GM23338 (cell line): ENCODE data around the gene DEPDC5. TPM values are rescaled to one million over a fixed set of nuclear protein-coding genes. Genes with fewer than 3 reads are reported as not detected.

ENCODE experiments used
- ATAC-seq: fragments of 200-7000 bp; cut with Tn5 transposase; 3 replicates; pipeline ENCODE4 v1.9.1; 2020
- DNase-seq: peaks from one replicate; pipeline ENCODE4 v3.0.0-alpha.2; 2015; ENCODE audit warnings: low spot score
- H2AFZ ChIP-seq: fragments of 200-600 bp; sonication (generic); 2 replicates; pipeline ENCODE4 v1.8.0; 2016; ENCODE audit warnings: antibody characterized with exemption, mild to moderate bottlenecking, moderate library complexity
- H3F3A ChIP-seq: fragments of 200-600 bp; sonication (generic); replicated peaks from 2 replicates; pipeline ENCODE4 v1.8.0; 2017; ENCODE audit warnings: antibody characterized with exemption, mixed run types, low read depth
- H3K27ac ChIP-seq: fragments of 200-600 bp; sonication (generic); 2 replicates; pipeline ENCODE4 v1.6.1; 2016; ENCODE audit warnings: low read depth
- H3K27me3 ChIP-seq: fragments of 200-600 bp; sonication (generic); 2 replicates; pipeline ENCODE4 v1.8.0; 2016; ENCODE audit warnings: mild to moderate bottlenecking, mixed run types, moderate library complexity; ENCODE audit not compliant: insufficient read depth
- H3K36me3 ChIP-seq: fragments of 200-600 bp; sonication (generic); 2 replicates; pipeline ENCODE4 v1.8.0; 2016; ENCODE audit warnings: mild to moderate bottlenecking; ENCODE audit not compliant: insufficient read depth
- H3K4me1 ChIP-seq: fragments of 200-600 bp; sonication (generic); 2 replicates; pipeline ENCODE4 v1.8.0; 2016; ENCODE audit warnings: mild to moderate bottlenecking, moderate library complexity; ENCODE audit not compliant: insufficient read depth
- H3K4me2 ChIP-seq: fragments of 200-600 bp; sonication (generic); 2 replicates; pipeline ENCODE4 v1.7.1; 2017; ENCODE audit warnings: mixed run types
- H3K4me3 ChIP-seq: fragments of 200-600 bp; sonication (generic); 2 replicates; pipeline ENCODE4 v1.6.1; 2016; ENCODE audit warnings: mixed run types
- H3K79me2 ChIP-seq: fragments of 200-600 bp; sonication (generic); replicated peaks from 2 replicates; pipeline ENCODE4 v1.8.0; 2017; ENCODE audit warnings: mild to moderate bottlenecking; ENCODE audit not compliant: insufficient read depth
- H3K9me2 ChIP-seq: fragments of 200-600 bp; sonication (generic); 2 replicates; pipeline ENCODE4 v1.8.0; 2017; ENCODE audit not compliant: insufficient read depth
- H4K20me1 ChIP-seq: fragments of 200-600 bp; sonication (generic); replicated peaks from 2 replicates; pipeline ENCODE4 v1.8.0; 2017; ENCODE audit warnings: mild to moderate bottlenecking; ENCODE audit not compliant: insufficient read depth
- H3K27ac Mint-ChIP-seq: 2 replicates; pipeline ENCODE4 v1.8.0; 2020; ENCODE audit warnings: inconsistent platforms, mild to moderate bottlenecking, moderate library complexity, mixed read lengths
- H3K27me3 Mint-ChIP-seq: 3 replicates; pipeline ENCODE4 v1.8.0; 2022; ENCODE audit warnings: low read depth, mild to moderate bottlenecking, moderate library complexity, mixed read lengths, inconsistent platforms; ENCODE audit not compliant: insufficient read depth, poor library complexity
- H3K36me3 Mint-ChIP-seq: 3 replicates; pipeline ENCODE4 v1.8.0; 2021; ENCODE audit warnings: low read depth, mild to moderate bottlenecking, inconsistent platforms, moderate library complexity, mixed read lengths
- H3K4me1 Mint-ChIP-seq: 3 replicates; pipeline ENCODE4 v1.8.0; 2020; ENCODE audit warnings: mild to moderate bottlenecking, inconsistent platforms, mixed read lengths
- H3K4me3 Mint-ChIP-seq: 3 replicates; pipeline ENCODE4 v1.8.0; 2021; ENCODE audit warnings: moderate library complexity, mild to moderate bottlenecking, inconsistent platforms, mixed read lengths
- H3K9me3 Mint-ChIP-seq: 3 replicates; pipeline ENCODE4 v1.8.0; 2020; ENCODE audit warnings: moderate library complexity, mild to moderate bottlenecking, inconsistent platforms, mixed read lengths
- CREB1 ChIP-seq: fragments of 250-450 bp; sonication (Bioruptor Pico); IDR thresholded peaks from 2 replicates; pipeline ENCODE4 v1.5.0; 2020; ENCODE audit warnings: low read depth, mild to moderate bottlenecking, moderate library complexity
- EZH2 ChIP-seq: fragments of 200-600 bp; sonication (generic); IDR thresholded peaks from one replicate; pipeline ENCODE4 v1.8.0; 2017; ENCODE audit warnings: antibody characterized with exemption, mild to moderate bottlenecking, low read depth; ENCODE audit not compliant: unreplicated experiment
- EZH2phosphoT487 ChIP-seq: fragments of 200-600 bp; sonication (generic); IDR thresholded peaks from one replicate; pipeline ENCODE4 v1.8.1; 2018; ENCODE audit warnings: antibody characterized with exemption; ENCODE audit not compliant: unreplicated experiment
- JUNB ChIP-seq: IDR thresholded peaks from one replicate; pipeline ENCODE4 v1.6.1; 2016; ENCODE audit warnings: antibody characterized with exemption; ENCODE audit not compliant: unreplicated experiment
- NANOG ChIP-seq: IDR thresholded peaks from 2 replicates; pipeline ENCODE4 v1.6.1; 2016; ENCODE audit warnings: antibody characterized with exemption, borderline replicate concordance
- POLR2AphosphoS5 ChIP-seq: IDR thresholded peaks from 2 replicates; pipeline ENCODE4 v1.6.1; 2016; ENCODE audit warnings: antibody characterized with exemption, low read depth
- STAT1 ChIP-seq: IDR thresholded peaks from one replicate; pipeline ENCODE4 v1.6.1; 2016; ENCODE audit warnings: antibody characterized with exemption; ENCODE audit not compliant: unreplicated experiment
- ZNF114 ChIP-seq: fragments of 250-450 bp; sonication (Bioruptor Pico); IDR thresholded peaks from 2 replicates; pipeline ENCODE4 v1.5.0; 2020; ENCODE audit warnings: mild to moderate bottlenecking, moderate library complexity
- ZNF331 ChIP-seq: fragments of 250-450 bp; sonication (Bioruptor Pico); IDR thresholded peaks from 2 replicates; pipeline ENCODE4 v1.5.0; 2020; ENCODE audit warnings: low read depth, mild to moderate bottlenecking, moderate library complexity
- ZNF462 ChIP-seq: fragments of 250-450 bp; sonication (Bioruptor Pico); IDR thresholded peaks from 2 replicates; pipeline ENCODE4 v1.5.0; 2020; ENCODE audit warnings: mild to moderate bottlenecking, moderate library complexity
- polyA plus RNA-seq: library from polyadenylated mRNA; unstranded; fragments of >200 nt; fragmentation: Nextera tagmentation; extraction: Ambion mirVana; gene quantifications from 2 replicates; pipeline ENCODE4 v1.2.1, GENCODE V29; 2016
- total RNA-seq: library from RNA; depleted of rRNA; stranded (reverse); fragments of >200 nt; shearing (Covaris generic); gene quantifications from 2 replicates; pipeline ENCODE4 v1.2.3, GENCODE V29; 2014
- TF ChIP-seq, protein P1 (sequence below), 2 experiments: fragments of 200-600 bp in 1 of 2; sonication (generic) in 1 of 2; conservative IDR thresholded peaks; 2 replicates each; pipeline versions ENCODE4 v1.5.1 to v1.6.1; 2016 to 2017; ENCODE audit warnings: antibody characterized with exemption in 2 of 2, low read depth in 2 of 2, mild to moderate bottlenecking in 2 of 2, moderate library complexity in 1 of 2
- TF ChIP-seq, protein P2 (sequence below): IDR thresholded peaks from 2 replicates; pipeline ENCODE4 v1.6.1; 2016; ENCODE audit warnings: antibody characterized with exemption
- TF ChIP-seq, protein P3 (sequence below): IDR thresholded peaks from one replicate; pipeline ENCODE4 v1.6.1; 2018; ENCODE audit warnings: antibody characterized with exemption; ENCODE audit not compliant: unreplicated experiment

The DEPDC5 gene
- total and polyA plus RNA-seq, 2 experiments from 2014 or later, result 18.7 to 19.7 TPM

GRCh38 chr22:31869739-31870138 lies 115.9 kb downstream of the DEPDC5 start:
- peaks cover 30% of the 10 kb centered on the region for H3K4me1 Mint-ChIP-seq
- H3K27ac Mint-ChIP-seq, result peak overlapping the region; percentile 21; the same call in 1 of the 2 replicates
- H3K9me3 Mint-ChIP-seq, result no peaks in the 10 kb centered on the region

More at GRCh38 chr22:31869739-31870138, 115.9 kb downstream of the DEPDC5 start:
- ATAC-seq (no peak), DNase-seq (no peak)
- Histone ChIP-seq H3F3A (peaks cover 16% of the 10 kb centered on the region), H3K4me3 (no peak overlapping the region), H3K79me2 (no peaks in the 10 kb centered on the region), H3K27me3 (no peaks in the 10 kb centered on the region), H3K4me1 (peaks cover 33% of the 10 kb centered on the region), H3K36me3 (no peaks in the 10 kb centered on the region), H3K27ac (peak overlapping the region; percentile 19; the same call in 1 of the 2 replicates), H3K4me2 (no peak overlapping the region), H2AFZ (no peak overlapping the region), H3K9me2 (no peaks in the 10 kb centered on the region), H4K20me1 (no peaks in the 10 kb centered on the region)
- Mint-ChIP-seq H3K27me3 (peaks cover 5% of the 10 kb centered on the region), H3K4me3 (no peak overlapping the region), H3K36me3 (peaks cover 12% of the 10 kb centered on the region; the same call in 1 of the 3 replicates)
- TF ChIP-seq EZH2phosphoT487 (no peak), NANOG (no peak), ZNF331 (CRISPR knock-in tag) (no peak), EZH2 (no peak), JUNB (no peak), POLR2AphosphoS5 (no peak), STAT1 (no peak), ZNF462 (no peak), ZNF114 (CRISPR knock-in tag) (no peak), CREB1 (no peak)
- TF ChIP-seq, protein P1, sequence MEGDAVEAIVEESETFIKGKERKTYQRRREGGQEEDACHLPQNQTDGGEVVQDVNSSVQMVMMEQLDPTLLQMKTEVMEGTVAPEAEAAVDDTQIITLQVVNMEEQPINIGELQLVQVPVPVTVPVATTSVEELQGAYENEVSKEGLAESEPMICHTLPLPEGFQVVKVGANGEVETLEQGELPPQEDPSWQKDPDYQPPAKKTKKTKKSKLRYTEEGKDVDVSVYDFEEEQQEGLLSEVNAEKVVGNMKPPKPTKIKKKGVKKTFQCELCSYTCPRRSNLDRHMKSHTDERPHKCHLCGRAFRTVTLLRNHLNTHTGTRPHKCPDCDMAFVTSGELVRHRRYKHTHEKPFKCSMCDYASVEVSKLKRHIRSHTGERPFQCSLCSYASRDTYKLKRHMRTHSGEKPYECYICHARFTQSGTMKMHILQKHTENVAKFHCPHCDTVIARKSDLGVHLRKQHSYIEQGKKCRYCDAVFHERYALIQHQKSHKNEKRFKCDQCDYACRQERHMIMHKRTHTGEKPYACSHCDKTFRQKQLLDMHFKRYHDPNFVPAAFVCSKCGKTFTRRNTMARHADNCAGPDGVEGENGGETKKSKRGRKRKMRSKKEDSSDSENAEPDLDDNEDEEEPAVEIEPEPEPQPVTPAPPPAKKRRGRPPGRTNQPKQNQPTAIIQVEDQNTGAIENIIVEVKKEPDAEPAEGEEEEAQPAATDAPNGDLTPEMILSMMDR (conservative IDR thresholded peaks at IDR 0.05; ENCODE audit: low read depth in 2 of 2), result no peak
- TF ChIP-seq, protein P2, sequence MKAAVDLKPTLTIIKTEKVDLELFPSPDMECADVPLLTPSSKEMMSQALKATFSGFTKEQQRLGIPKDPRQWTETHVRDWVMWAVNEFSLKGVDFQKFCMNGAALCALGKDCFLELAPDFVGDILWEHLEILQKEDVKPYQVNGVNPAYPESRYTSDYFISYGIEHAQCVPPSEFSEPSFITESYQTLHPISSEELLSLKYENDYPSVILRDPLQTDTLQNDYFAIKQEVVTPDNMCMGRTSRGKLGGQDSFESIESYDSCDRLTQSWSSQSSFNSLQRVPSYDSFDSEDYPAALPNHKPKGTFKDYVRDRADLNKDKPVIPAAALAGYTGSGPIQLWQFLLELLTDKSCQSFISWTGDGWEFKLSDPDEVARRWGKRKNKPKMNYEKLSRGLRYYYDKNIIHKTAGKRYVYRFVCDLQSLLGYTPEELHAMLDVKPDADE, result no peak
- TF ChIP-seq, protein P3, sequence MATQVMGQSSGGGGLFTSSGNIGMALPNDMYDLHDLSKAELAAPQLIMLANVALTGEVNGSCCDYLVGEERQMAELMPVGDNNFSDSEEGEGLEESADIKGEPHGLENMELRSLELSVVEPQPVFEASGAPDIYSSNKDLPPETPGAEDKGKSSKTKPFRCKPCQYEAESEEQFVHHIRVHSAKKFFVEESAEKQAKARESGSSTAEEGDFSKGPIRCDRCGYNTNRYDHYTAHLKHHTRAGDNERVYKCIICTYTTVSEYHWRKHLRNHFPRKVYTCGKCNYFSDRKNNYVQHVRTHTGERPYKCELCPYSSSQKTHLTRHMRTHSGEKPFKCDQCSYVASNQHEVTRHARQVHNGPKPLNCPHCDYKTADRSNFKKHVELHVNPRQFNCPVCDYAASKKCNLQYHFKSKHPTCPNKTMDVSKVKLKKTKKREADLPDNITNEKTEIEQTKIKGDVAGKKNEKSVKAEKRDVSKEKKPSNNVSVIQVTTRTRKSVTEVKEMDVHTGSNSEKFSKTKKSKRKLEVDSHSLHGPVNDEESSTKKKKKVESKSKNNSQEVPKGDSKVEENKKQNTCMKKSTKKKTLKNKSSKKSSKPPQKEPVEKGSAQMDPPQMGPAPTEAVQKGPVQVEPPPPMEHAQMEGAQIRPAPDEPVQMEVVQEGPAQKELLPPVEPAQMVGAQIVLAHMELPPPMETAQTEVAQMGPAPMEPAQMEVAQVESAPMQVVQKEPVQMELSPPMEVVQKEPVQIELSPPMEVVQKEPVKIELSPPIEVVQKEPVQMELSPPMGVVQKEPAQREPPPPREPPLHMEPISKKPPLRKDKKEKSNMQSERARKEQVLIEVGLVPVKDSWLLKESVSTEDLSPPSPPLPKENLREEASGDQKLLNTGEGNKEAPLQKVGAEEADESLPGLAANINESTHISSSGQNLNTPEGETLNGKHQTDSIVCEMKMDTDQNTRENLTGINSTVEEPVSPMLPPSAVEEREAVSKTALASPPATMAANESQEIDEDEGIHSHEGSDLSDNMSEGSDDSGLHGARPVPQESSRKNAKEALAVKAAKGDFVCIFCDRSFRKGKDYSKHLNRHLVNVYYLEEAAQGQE, result no peak
